Keratinocyte (primary cell): Measurements from ENCODE around the gene NEK9. TPM values are rescaled to one million over a fixed set of nuclear protein-coding genes. Genes with fewer than 3 reads are reported as not detected.

Source experiments
- DNase-seq: peaks from one replicate; pipeline ENCODE4 v3.0.0-alpha.2; 2011; ENCODE audit warnings: low read depth, missing footprints, low spot score
- FAIRE-seq: peaks from 2 replicates; lab custom pipeline; 2011; peaks lifted over from hg19 to GRCh38; lab: Jason Lieb, UNC
- H2AFZ ChIP-seq: 2 replicates; pipeline ENCODE4 v1.6.0; 2012; ENCODE audit warnings: low read length, control low read depth, inconsistent platforms; ENCODE audit not compliant: control insufficient read depth
- H3K27ac ChIP-seq: 2 replicates; pipeline ENCODE4 v1.5.1; 2011; ENCODE audit warnings: low read length; ENCODE audit not compliant: control insufficient read depth, insufficient read depth
- H3K27me3 ChIP-seq: 3 replicates; pipeline ENCODE4 v1.6.0; 2011; ENCODE audit warnings: low read length; ENCODE audit not compliant: control insufficient read depth, insufficient read depth; ENCODE audit errors: extremely low read depth
- H3K36me3 ChIP-seq, 2 experiments: 2 replicates in 1 of 2; 3 replicates in 1 of 2; pipeline ENCODE4 v1.5.1; 2011; ENCODE audit warnings: low read length in 2 of 2, mild to moderate bottlenecking in 1 of 2; ENCODE audit not compliant: control insufficient read depth in 2 of 2, insufficient read depth in 2 of 2; ENCODE audit errors: extremely low read depth in 1 of 2
- H3K4me1 ChIP-seq: 3 replicates; pipeline ENCODE4 v1.5.1; 2011; ENCODE audit warnings: low read length; ENCODE audit not compliant: control insufficient read depth, insufficient read depth; ENCODE audit errors: extremely low read depth
- H3K4me2 ChIP-seq: 3 replicates; pipeline ENCODE4 v1.6.0; 2011; ENCODE audit warnings: low read depth, low read length; ENCODE audit not compliant: control insufficient read depth, insufficient read depth; ENCODE audit errors: extremely low read depth
- H3K4me3 ChIP-seq, 3 experiments: fragments of 200-600 bp in 1 of 3; sonication (generic) in 1 of 3; 2 replicates in 2 of 3; 3 replicates in 1 of 3; pipeline ENCODE4 v1.5.1; 2011 to 2016; ENCODE audit warnings: low read length in 3 of 3, mild to moderate bottlenecking in 3 of 3, control low read depth in 2 of 3, inconsistent platforms in 1 of 3, low read depth in 1 of 3, mixed read lengths in 1 of 3, mixed run types in 1 of 3, moderate library complexity in 1 of 3; ENCODE audit not compliant: control insufficient read depth in 2 of 3, insufficient read depth in 2 of 3; ENCODE audit errors: extremely low read depth in 1 of 3
- H3K79me2 ChIP-seq: 2 replicates; pipeline ENCODE4 v1.6.0; 2012; ENCODE audit warnings: low read length; ENCODE audit not compliant: control insufficient read depth, insufficient read depth
- H3K9ac ChIP-seq: 3 replicates; pipeline ENCODE4 v1.6.0; 2011; ENCODE audit warnings: low read length; ENCODE audit not compliant: control insufficient read depth, insufficient read depth; ENCODE audit errors: extremely low read depth
- H3K9me1 ChIP-seq: 3 replicates; pipeline ENCODE4 v1.6.0; 2011; ENCODE audit warnings: low read length; ENCODE audit not compliant: control insufficient read depth, insufficient read depth; ENCODE audit errors: extremely low read depth
- H3K9me3 ChIP-seq: 2 replicates; pipeline ENCODE4 v1.5.1; 2012; ENCODE audit warnings: low read depth, low read length; ENCODE audit not compliant: control insufficient read depth
- H4K20me1 ChIP-seq: 3 replicates; pipeline ENCODE4 v1.6.0; 2011; ENCODE audit warnings: low read length; ENCODE audit not compliant: control insufficient read depth, insufficient read depth; ENCODE audit errors: extremely low read depth
- EZH2 ChIP-seq: IDR thresholded peaks from one replicate; pipeline ENCODE4 v1.6.1; 2012; ENCODE audit warnings: inconsistent platforms, mild to moderate bottlenecking, low read length, moderate library complexity
- dilution Hi-C: fragments of 300-500 bp; cut with MboI; formaldehyde crosslinking; loops from one replicate; pipeline ENCODE4 v1.7.0; 2020; ENCODE audit warnings: low sequenced_read_pairs; ENCODE audit not compliant: extremely low pct_ligation_motif_present
- polyA plus RNA-seq, 5 experiments: library from polyadenylated mRNA; depleted of rRNA in 3 of 5; stranded (reverse) in 3 of 5; stranded (forward) in 1 of 5; unstranded in 1 of 5; fragments of >200 nt; gene quantifications; 1 replicate in 1 of 5; 2 replicates in 3 of 5; 3 replicates in 1 of 5; pipeline versions ENCODE4 v1.2.1 to v1.2.3, GENCODE V29; 2011 to 2012; ENCODE audit warnings: missing spikeins in 2 of 5, low read depth in 1 of 5, low replicate concordance in 1 of 5
- TF ChIP-seq, protein P1 (sequence below), 3 experiments: IDR thresholded peaks in 1 of 3; conservative IDR thresholded peaks in 1 of 3; optimal IDR thresholded peaks in 1 of 3; 2 replicates in 2 of 3; 3 replicates in 1 of 3; pipeline versions ENCODE3 to v1.5.1; 2011; ENCODE audit warnings: low read length in 3 of 3, mild to moderate bottlenecking in 3 of 3, moderate library complexity in 2 of 3, control low read depth in 1 of 3, inconsistent platforms in 1 of 3; ENCODE audit not compliant: insufficient read depth in 2 of 3; ENCODE audit errors: extremely low read depth in 1 of 3

The NEK9 gene
- polyA plus RNA-seq, 1 donor (not counting 4 experiments of a cell fraction or from before 2014, with no cell fraction given), result 43.7 TPM

DNA sequence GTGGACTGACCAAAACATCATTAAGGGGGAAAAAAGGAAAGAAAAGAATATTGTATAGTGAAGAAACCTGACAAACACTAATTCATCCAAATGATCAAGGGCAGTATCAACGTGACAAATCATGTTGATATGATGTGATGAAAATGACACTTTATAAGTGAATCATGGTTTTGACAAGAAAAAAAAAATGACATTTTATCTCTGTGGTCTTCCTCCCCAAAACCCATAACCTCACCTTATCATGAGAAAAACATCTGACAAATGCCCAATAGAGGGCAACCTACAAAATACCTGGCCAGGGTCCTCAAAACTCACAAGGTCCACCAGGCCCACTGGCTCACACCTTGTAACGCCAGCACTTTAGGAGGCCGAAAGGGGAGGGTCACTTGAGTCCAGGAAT, 35.8 kb upstream of the NEK9 start:
- no peaks in the 10 kb centered on the region for H3K27me3 ChIP-seq
- no peaks in the 10 kb centered on the region for H3K9me3 ChIP-seq
- H3K36me3 ChIP-seq, result peaks cover 0 to 2% of the 10 kb centered on the region in 2 experiments
- dilution Hi-C loops, result no loop called here
- no peak overlapping the region for H3K4me2 ChIP-seq
- TF ChIP-seq, protein P1, sequence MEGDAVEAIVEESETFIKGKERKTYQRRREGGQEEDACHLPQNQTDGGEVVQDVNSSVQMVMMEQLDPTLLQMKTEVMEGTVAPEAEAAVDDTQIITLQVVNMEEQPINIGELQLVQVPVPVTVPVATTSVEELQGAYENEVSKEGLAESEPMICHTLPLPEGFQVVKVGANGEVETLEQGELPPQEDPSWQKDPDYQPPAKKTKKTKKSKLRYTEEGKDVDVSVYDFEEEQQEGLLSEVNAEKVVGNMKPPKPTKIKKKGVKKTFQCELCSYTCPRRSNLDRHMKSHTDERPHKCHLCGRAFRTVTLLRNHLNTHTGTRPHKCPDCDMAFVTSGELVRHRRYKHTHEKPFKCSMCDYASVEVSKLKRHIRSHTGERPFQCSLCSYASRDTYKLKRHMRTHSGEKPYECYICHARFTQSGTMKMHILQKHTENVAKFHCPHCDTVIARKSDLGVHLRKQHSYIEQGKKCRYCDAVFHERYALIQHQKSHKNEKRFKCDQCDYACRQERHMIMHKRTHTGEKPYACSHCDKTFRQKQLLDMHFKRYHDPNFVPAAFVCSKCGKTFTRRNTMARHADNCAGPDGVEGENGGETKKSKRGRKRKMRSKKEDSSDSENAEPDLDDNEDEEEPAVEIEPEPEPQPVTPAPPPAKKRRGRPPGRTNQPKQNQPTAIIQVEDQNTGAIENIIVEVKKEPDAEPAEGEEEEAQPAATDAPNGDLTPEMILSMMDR (optimal IDR thresholded peaks at IDR 0.05 in 1 of 3, IDR thresholded peaks at IDR 0.05 in 1 of 3, conservative IDR thresholded peaks at IDR 0.05 in 1 of 3; ENCODE audit: extremely low read depth in 1 of 3, insufficient read depth in 2 of 3, low read length in 3 of 3), result peak in 1 of 3 experiments; percentile 5
- TF ChIP-seq EZH2, result no peak
- H4K20me1 ChIP-seq, result peaks cover 2% of the 10 kb centered on the region
- H3K9ac ChIP-seq, result no peak overlapping the region
- H3K4me3 ChIP-seq, result no peak overlapping the region
- H3K79me2 ChIP-seq, result peaks cover 93% of the 10 kb centered on the region
- H3K27ac ChIP-seq, result no peak overlapping the region
- no peak overlapping the region for H2AFZ ChIP-seq
- FAIRE-seq (no peak), DNase-seq (no peak)
- no peaks in the 10 kb centered on the region for H3K9me1 ChIP-seq
- no peaks in the 10 kb centered on the region for H3K4me1 ChIP-seq

DNA sequence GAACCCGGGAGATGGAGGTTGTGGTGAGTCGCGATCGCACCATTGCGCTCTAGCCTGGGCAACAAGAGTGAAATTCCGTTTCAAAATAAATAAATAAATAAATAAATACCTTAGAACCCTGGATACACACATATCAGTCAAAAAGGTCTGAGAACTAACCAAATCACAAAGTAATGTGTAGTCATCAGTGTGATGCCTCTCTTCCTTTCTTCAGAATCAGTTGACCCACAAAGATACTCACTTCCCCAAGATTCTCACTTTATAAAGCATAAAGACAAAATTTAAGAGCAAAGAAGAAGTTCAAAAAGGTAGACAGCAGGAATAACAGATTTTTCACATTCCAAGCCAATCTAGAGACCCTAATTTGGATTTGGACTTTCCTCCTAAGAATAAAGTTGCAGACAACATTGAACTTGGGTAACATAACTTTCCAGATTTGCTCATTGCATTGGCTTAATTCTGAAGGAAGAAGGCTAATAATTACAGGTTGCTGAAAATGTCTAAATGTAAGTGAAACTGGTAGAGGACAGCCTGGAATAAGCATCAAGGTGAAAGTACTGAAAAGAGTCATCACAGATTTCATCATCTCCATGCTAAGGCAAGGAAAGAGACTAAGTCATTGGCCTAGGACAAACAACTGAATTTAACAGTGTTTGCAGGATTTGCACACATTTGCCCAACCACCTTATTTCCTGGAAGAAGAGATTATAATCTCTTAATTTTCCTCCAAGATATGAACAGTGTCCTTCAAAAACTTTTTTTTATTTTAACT, 32.2 kb upstream of the NEK9 start:
- dilution Hi-C loops, result no loop called here
- no peaks in the 10 kb centered on the region for H3K9me3 ChIP-seq

More for the DNA sequence above, 32.2 kb upstream of the NEK9 start:
- peaks cover 2% of the 10 kb centered on the region for H3K9me1 ChIP-seq
- no peak overlapping the region for H2AFZ ChIP-seq
- no peak overlapping the region for H3K4me2 ChIP-seq
- peaks cover 0 to 2% of the 10 kb centered on the region in 2 experiments for H3K36me3 ChIP-seq
- no peak overlapping the region for H3K9ac ChIP-seq
- TF ChIP-seq EZH2, result no peak
- TF ChIP-seq, protein P1 (optimal IDR thresholded peaks at IDR 0.05 in 1 of 3, IDR thresholded peaks at IDR 0.05 in 1 of 3, conservative IDR thresholded peaks at IDR 0.05 in 1 of 3; ENCODE audit: extremely low read depth in 1 of 3, insufficient read depth in 2 of 3, low read length in 3 of 3), result no peak
- no peak for DNase-seq
- H3K27me3 ChIP-seq, result no peaks in the 10 kb centered on the region
- peaks cover 86% of the 10 kb centered on the region for H3K79me2 ChIP-seq
- H4K20me1 ChIP-seq, result peaks cover 8% of the 10 kb centered on the region
- no peak overlapping the region for H3K4me3 ChIP-seq
- FAIRE-seq, result no peak
- no peaks in the 10 kb centered on the region for H3K4me1 ChIP-seq
- no peak overlapping the region for H3K27ac ChIP-seq
